ENCODE results near the gene TMEM234. TPM values are rescaled to one million over a fixed set of nuclear protein-coding genes. Genes with fewer than 3 reads are reported as not detected.

The TMEM234 gene
- total RNA-seq, 1 experiment from 2014 or later, result 7.7 TPM

- intact Hi-C loops (cut with micrococcal nuclease), result no loop called here
- CTCF ChIA-PET, result no interaction called here
- Histone ChIP-seq H3K9ac (ENCODE audit: low read length) (no peak overlapping the region), H3K27ac (ENCODE audit: low read length) (no peak overlapping the region), H3K79me2 (ENCODE audit: low read length) (peaks cover 18% of the 10 kb centered on the region), H3F3A (ENCODE audit: low read length, unreplicated experiment) (no peaks in the 10 kb centered on the region), H2AFZ (ENCODE audit: low read length) (no peak overlapping the region), H3K36me3 (ENCODE audit: low read depth, low read length) (peaks cover 5% of the 10 kb centered on the region; the same call in 1 of the 2 replicates), H3K4me1 (ENCODE audit: insufficient read depth, low read length) (peaks cover 22% of the 10 kb centered on the region), H3K27me3 (ENCODE audit: low read length) (no peaks in the 10 kb centered on the region), H3K4me3 (ENCODE audit: low read length) (no peak overlapping the region), H3K4me2 (ENCODE audit: low read length) (no peak overlapping the region), H3K9me3 (ENCODE audit: low read length) (no peaks in the 10 kb centered on the region), H4K20me1 (ENCODE audit: low read length) (no peaks in the 10 kb centered on the region), H3K9me2 (replicated peaks; ENCODE audit: low read length) (no peaks in the 10 kb centered on the region)
- DNase-seq (no peak), ATAC-seq (no peak)
- POLR2A ChIA-PET (ENCODE audit: unreplicated experiment), result no interaction called here
- BruUV-seq (replicated peaks), result no TSS peak
- TF ChIP-seq EZH2phosphoT487 (IDR thresholded peaks at IDR 0.05; ENCODE audit: borderline replicate concordance, low read length) (no peak), CTCF (conservative IDR thresholded peaks at IDR 0.05; ENCODE audit: low read depth, low read length) (no peak)
Measured at GRCh38 chr1:32208469-32208868, 13.7 kb downstream of the TMEM234 start.

- intact Hi-C loops (cut with micrococcal nuclease), result no loop called here
- H3F3A ChIP-seq (ENCODE audit: low read length, unreplicated experiment), result no peaks in the 10 kb centered on the region
- H3K27ac ChIP-seq (ENCODE audit: low read length), result peak within 1 kb of the TSS; percentile 27; the same call in 1 of the 2 replicates
- H3K27me3 ChIP-seq (ENCODE audit: low read length), result no peaks in the 10 kb centered on the region
- POLR2A ChIA-PET (ENCODE audit: unreplicated experiment), result no interaction called here
- H3K79me2 ChIP-seq (ENCODE audit: low read length), result peaks cover 18% of the 10 kb centered on the region
- TSS peak; percentile 86 for BruUV-seq (replicated peaks)
- peaks cover 5% of the 10 kb centered on the region; the same call in 1 of the 2 replicates for H3K36me3 ChIP-seq (ENCODE audit: low read depth, low read length)
- CTCF ChIA-PET, result no interaction called here
- peak within 1 kb of the TSS; percentile 92 for H3K9ac ChIP-seq (ENCODE audit: low read length)
- H3K9me3 ChIP-seq (ENCODE audit: low read length), result no peaks in the 10 kb centered on the region
- H3K4me3 ChIP-seq (ENCODE audit: low read length), result peak within 1 kb of the TSS; percentile 83
- ATAC-seq (peak; percentile 79), DNase-seq (peak; percentile 91)
- no peaks in the 10 kb centered on the region for H4K20me1 ChIP-seq (ENCODE audit: low read length)
- peaks cover 27% of the 10 kb centered on the region for H3K4me1 ChIP-seq (ENCODE audit: insufficient read depth, low read length)
- peak within 1 kb of the TSS; percentile 87 for H2AFZ ChIP-seq (ENCODE audit: low read length)
- H3K9me2 ChIP-seq (replicated peaks; ENCODE audit: low read length), result no peaks in the 10 kb centered on the region
- no peak for TF ChIP-seq EZH2phosphoT487 (IDR thresholded peaks at IDR 0.05; ENCODE audit: borderline replicate concordance, low read length)
- TF ChIP-seq EZH2 (IDR thresholded peaks at IDR 0.05; ENCODE audit: low read length, unreplicated experiment), result no peak
- no peak for TF ChIP-seq CTCF (conservative IDR thresholded peaks at IDR 0.05; ENCODE audit: low read depth, low read length)
- peak within 1 kb of the TSS; percentile 94 for H3K4me2 ChIP-seq (ENCODE audit: low read length)
Measured at GRCh38 chr1:32205401-32206370, 16.5 kb downstream of the TMEM234 start, which contains the start of gene IQCC. Gene IQCC, plus strand, starts transcription at chr1:32205671. Its CDS starts 11 bp downstream, at chr1:32205682.

GRCh38 chr1:32204943-32205361 lies 17.2 kb downstream of the TMEM234 start:
- H2AFZ ChIP-seq (ENCODE audit: low read length), result peak overlapping the region; percentile 87
- POLR2A ChIA-PET (ENCODE audit: unreplicated experiment), result no interaction called here
- no peaks in the 10 kb centered on the region for H3K9me3 ChIP-seq (ENCODE audit: low read length)

More at GRCh38 chr1:32204943-32205361, 17.2 kb downstream of the TMEM234 start:
- ATAC-seq (no peak; the same call in 1 of the 2 replicates), DNase-seq (no peak)
- no peaks in the 10 kb centered on the region for H3F3A ChIP-seq (ENCODE audit: low read length, unreplicated experiment)
- no peaks in the 10 kb centered on the region for H4K20me1 ChIP-seq (ENCODE audit: low read length)
- H3K4me3 ChIP-seq (ENCODE audit: low read length), result peak overlapping the region; percentile 83
- peak overlapping the region; percentile 94 for H3K4me2 ChIP-seq (ENCODE audit: low read length)
- H3K27me3 ChIP-seq (ENCODE audit: low read length), result no peaks in the 10 kb centered on the region
- H3K79me2 ChIP-seq (ENCODE audit: low read length), result peaks cover 18% of the 10 kb centered on the region
- intact Hi-C loops (cut with micrococcal nuclease), result no loop called here
- H3K36me3 ChIP-seq (ENCODE audit: low read depth, low read length), result peaks cover 5% of the 10 kb centered on the region; the same call in 1 of the 2 replicates
- CTCF ChIA-PET, result no interaction called here
- no peak for TF ChIP-seq EZH2 (IDR thresholded peaks at IDR 0.05; ENCODE audit: low read length, unreplicated experiment)
- TF ChIP-seq EZH2phosphoT487 (IDR thresholded peaks at IDR 0.05; ENCODE audit: borderline replicate concordance, low read length), result no peak
- no peak for TF ChIP-seq CTCF (conservative IDR thresholded peaks at IDR 0.05; ENCODE audit: low read depth, low read length)
- H3K9ac ChIP-seq (ENCODE audit: low read length), result peak overlapping the region; percentile 92
- no peak overlapping the region for H3K27ac ChIP-seq (ENCODE audit: low read length)
- no peaks in the 10 kb centered on the region for H3K9me2 ChIP-seq (replicated peaks; ENCODE audit: low read length)
- peaks cover 34% of the 10 kb centered on the region for H3K4me1 ChIP-seq (ENCODE audit: insufficient read depth, low read length)
- TSS peak; percentile 5 for BruUV-seq (replicated peaks)
